Measurements from ENCODE around the gene ARL5A. TPM values are rescaled to one million over a fixed set of nuclear protein-coding genes. Genes with fewer than 3 reads are reported as not detected.

ARL5A gene
- total and polyA plus RNA-seq, 9 of the 15 experiments (the other 6 are each of a cell fraction or from before 2014, with no cell fraction given): 16.3 to 117 (median 88.4) TPM

GRCh38 chr2:151766437-151767153, 61.6 kb downstream of the ARL5A start (continued):
- TF ChIP-seq ZBTB17 (CRISPR knock-in tag; IDR thresholded peaks at IDR 0.05) (no peak), SMC3 (conservative IDR thresholded peaks at IDR 0.05; ENCODE audit: insufficient read depth, low read depth, low read length) (no peak), NR4A1 (CRISPR knock-in tag; IDR thresholded peaks at IDR 0.05) (no peak), NR4A1 (tag; IDR thresholded peaks at IDR 0.05) (0 out of 2 replicates have a peak, but pooled peaks have one; percentile 8), NR2C1 (IDR thresholded peaks at IDR 0.05) (no peak), NR2C1 (tag; IDR thresholded peaks at IDR 0.05) (peak; percentile 36; the same call in 1 of the 2 replicates), E4F1 (CRISPR knock-in tag; IDR thresholded peaks at IDR 0.05; ENCODE audit: borderline replicate concordance) (no peak), C11orf30 (IDR thresholded peaks at IDR 0.05; ENCODE audit: low read depth) (peak; percentile 71), REST (IDR thresholded peaks at IDR 0.05; ENCODE audit: borderline replicate concordance) (peak; percentile 25; the same call in 1 of the 2 replicates), REST (CRISPR knock-in tag; IDR thresholded peaks at IDR 0.05; ENCODE audit: low read depth) (no peak), RAD21 (CRISPR knock-in tag; conservative IDR thresholded peaks at IDR 0.05 in 1 of 2, IDR thresholded peaks at IDR 0.05 in 1 of 2) (peak; percentile 27 to 36; a peak in 3 of 4 replicates), FOXJ2 (tag; IDR thresholded peaks at IDR 0.05) (no peak), MAZ (CRISPR knock-in tag; conservative IDR thresholded peaks at IDR 0.05 in 1 of 2, IDR thresholded peaks at IDR 0.05 in 1 of 2) (peak in 1 of 2 experiments; percentile 19; a peak in 1 of 4 replicates), HIVEP1 (CRISPR knock-in tag; IDR thresholded peaks at IDR 0.05) (no peak), ZNF785 (CRISPR knock-in tag; IDR thresholded peaks at IDR 0.05) (no peak), JUND (IDR thresholded peaks at IDR 0.05; ENCODE audit: borderline replicate concordance, low read depth, low read length) (peak; percentile 79), JUND (tag; IDR thresholded peaks at IDR 0.05; ENCODE audit: borderline replicate concordance, low read depth, low read length) (peak; percentile 87; the same call in 1 of the 3 replicates), NEUROD1 (IDR thresholded peaks at IDR 0.05; ENCODE audit: borderline replicate concordance, low read depth, low read length, partially characterized antibody) (no peak)

Data from K562 (cell line).